Liver (tissue), 9 donors: ENCODE measurements around the gene PJA1. TPM values are rescaled to one million over a fixed set of nuclear protein-coding genes. Genes with fewer than 3 reads are reported as not detected.

Source experiments
- DNase-seq: peaks from one replicate; pipeline ENCODE4 v3.0.0-alpha.2; 2017; ENCODE audit warnings: low spot score
- H3K27ac ChIP-seq, 2 donors: one replicate each; pipeline ENCODE4 v1.7.0; 2013; ENCODE audit warnings: inconsistent platforms in 2 of 2, low read length in 2 of 2, control low read depth in 1 of 2, low read depth in 1 of 2, mild to moderate bottlenecking in 1 of 2
- H3K27me3 ChIP-seq, 4 donors: one replicate each; pipeline versions ENCODE4 v1.6.1 to v1.7.0; 2013; ENCODE audit warnings: low read length in 3 of 4, inconsistent platforms in 1 of 4, mild to moderate bottlenecking in 1 of 4, moderate library complexity in 1 of 4; ENCODE audit not compliant: control insufficient read depth in 4 of 4, insufficient read depth in 4 of 4
- H3K36me3 ChIP-seq, 4 donors: one replicate each; pipeline versions ENCODE4 v1.6.1 to v1.7.0; 2013; ENCODE audit warnings: low read length in 3 of 4, mild to moderate bottlenecking in 3 of 4, low read depth in 1 of 4, moderate library complexity in 1 of 4; ENCODE audit not compliant: control insufficient read depth in 4 of 4, insufficient read depth in 3 of 4
- H3K4me1 ChIP-seq, 4 donors: one replicate each; pipeline versions ENCODE4 v1.6.1 to v1.7.0; 2013; ENCODE audit warnings: low read length in 3 of 4, mild to moderate bottlenecking in 3 of 4, moderate library complexity in 1 of 4; ENCODE audit not compliant: control insufficient read depth in 4 of 4, insufficient read depth in 4 of 4
- H3K4me3 ChIP-seq, 3 donors: one replicate each; pipeline versions ENCODE4 v1.6.1 to v1.7.0; 2013; ENCODE audit warnings: low read length in 3 of 3, control low read depth in 1 of 3, low read depth in 1 of 3, mild to moderate bottlenecking in 1 of 3
- H3K9ac ChIP-seq, 2 donors: one replicate each; pipeline ENCODE4 v1.7.0; 2013; ENCODE audit warnings: low read length in 2 of 2, mild to moderate bottlenecking in 2 of 2, moderate library complexity in 2 of 2, control low read depth in 1 of 2, low read depth in 1 of 2
- H3K9me3 ChIP-seq, 4 donors: one replicate each; pipeline versions ENCODE4 v1.6.1 to v1.7.0; 2013; ENCODE audit warnings: low read length in 3 of 4; ENCODE audit not compliant: control insufficient read depth in 4 of 4
- EGR1 ChIP-seq, 2 donors: IDR thresholded peaks; 2 replicates each; pipeline ENCODE4 v1.6.1; 2016 to 2018; ENCODE audit warnings: antibody characterized with exemption in 2 of 2, low read depth in 2 of 2
- FOXA1 ChIP-seq: IDR thresholded peaks from 2 replicates; pipeline ENCODE4 v1.6.1; 2016; ENCODE audit warnings: antibody characterized with exemption
- FOXA2 ChIP-seq: IDR thresholded peaks from 2 replicates; pipeline ENCODE4 v1.6.1; 2016; ENCODE audit warnings: antibody characterized with exemption
- GABPA ChIP-seq, 2 donors: IDR thresholded peaks in 1 of 2; conservative IDR thresholded peaks in 1 of 2; 2 replicates each; pipeline ENCODE4 v1.6.1; 2016; ENCODE audit warnings: antibody characterized with exemption in 2 of 2, mild to moderate bottlenecking in 1 of 2, moderate library complexity in 1 of 2
- HNF4A ChIP-seq, 2 donors: conservative IDR thresholded peaks; 2 replicates each; pipeline ENCODE4 v1.6.1; 2016; ENCODE audit warnings: antibody characterized with exemption in 2 of 2, mild to moderate bottlenecking in 2 of 2
- HNF4G ChIP-seq: IDR thresholded peaks from 2 replicates; pipeline ENCODE4 v1.6.1; 2016; ENCODE audit warnings: antibody characterized with exemption
- JUND ChIP-seq, 2 donors: IDR thresholded peaks; 2 replicates each; pipeline ENCODE4 v1.6.1; 2016; ENCODE audit warnings: antibody characterized with exemption in 2 of 2
- MAX ChIP-seq: IDR thresholded peaks from 2 replicates; pipeline ENCODE4 v1.6.1; 2016; ENCODE audit warnings: antibody characterized with exemption
- NR2F2 ChIP-seq: IDR thresholded peaks from 2 replicates; pipeline ENCODE4 v1.6.1; 2016; ENCODE audit warnings: antibody characterized with exemption
- RAD21 ChIP-seq, 2 donors: IDR thresholded peaks; 2 replicates each; pipeline ENCODE4 v1.6.1; 2016; ENCODE audit warnings: antibody characterized with exemption in 2 of 2, mild to moderate bottlenecking in 2 of 2
- RXRA ChIP-seq, 2 donors: IDR thresholded peaks; 2 replicates each; pipeline ENCODE4 v1.6.1; 2017 to 2018; ENCODE audit warnings: antibody characterized with exemption in 2 of 2, mild to moderate bottlenecking in 1 of 2
- SP1 ChIP-seq: IDR thresholded peaks from 2 replicates; pipeline ENCODE4 v1.6.1; 2018; ENCODE audit warnings: antibody characterized with exemption, mild to moderate bottlenecking
- TAF1 ChIP-seq: conservative IDR thresholded peaks from 2 replicates; pipeline ENCODE4 v1.6.1; 2016; ENCODE audit warnings: antibody characterized with exemption, mild to moderate bottlenecking
- YY1 ChIP-seq: IDR thresholded peaks from 2 replicates; pipeline ENCODE4 v1.6.1; 2016; ENCODE audit warnings: antibody characterized with exemption, mild to moderate bottlenecking
- WGBS: extraction: QIAGEN DNeasy Blood & Tissue Kit; methylation state at CpG from one replicate; pipeline ENCODE4 v1.1.7; 2013; 5-methylcytosine and 5-hydroxymethylcytosine counted together
- polyA plus RNA-seq, 2 donors: library from polyadenylated mRNA; stranded (reverse) in 1 of 2; unstranded in 1 of 2; fragments of 200-250 nt in 1 of 2; fragments of >200 nt in 1 of 2; fragmentation: Nextera tagmentation in 1 of 2; extraction: Ambion mirVana in 1 of 2; gene quantifications; one replicate each; pipeline versions ENCODE4 v1.2.1 to v1.2.3, GENCODE V29; 2013 to 2015
- total RNA-seq, 2 donors: library from RNA; depleted of rRNA; stranded (reverse); fragments of >200 nt; gene quantifications; one replicate each; pipeline ENCODE4 v1.2.3, GENCODE V29; 2014
- TF ChIP-seq, protein P1 (sequence below): fragments of 150-350 bp; IDR thresholded peaks from 2 replicates; pipeline ENCODE4 v1.5.1; 2017; ENCODE audit warnings: improper control_type of control experiment, low read depth, low read length; ENCODE audit not compliant: missing input control
- TF ChIP-seq, protein P2 (sequence below): IDR thresholded peaks from 2 replicates; pipeline ENCODE4 v1.6.1; 2016; ENCODE audit warnings: antibody characterized with exemption
- TF ChIP-seq, protein P3 (sequence below): IDR thresholded peaks from 2 replicates; pipeline ENCODE4 v1.6.1; 2016; ENCODE audit warnings: antibody characterized with exemption, mild to moderate bottlenecking
- TF ChIP-seq, protein P4 (sequence below): IDR thresholded peaks from 2 replicates; pipeline ENCODE4 v1.6.1; 2016; ENCODE audit warnings: antibody characterized with exemption
- donor health status: healthy.
- donor health status: healthy.
- donor health status: healthy.
- donor health status: healthy.
- donor health status: healthy.

The PJA1 gene
- total and polyA plus RNA-seq, 4 donors = 4.6 to 6.0 (median 5.0) TPM

DNA sequence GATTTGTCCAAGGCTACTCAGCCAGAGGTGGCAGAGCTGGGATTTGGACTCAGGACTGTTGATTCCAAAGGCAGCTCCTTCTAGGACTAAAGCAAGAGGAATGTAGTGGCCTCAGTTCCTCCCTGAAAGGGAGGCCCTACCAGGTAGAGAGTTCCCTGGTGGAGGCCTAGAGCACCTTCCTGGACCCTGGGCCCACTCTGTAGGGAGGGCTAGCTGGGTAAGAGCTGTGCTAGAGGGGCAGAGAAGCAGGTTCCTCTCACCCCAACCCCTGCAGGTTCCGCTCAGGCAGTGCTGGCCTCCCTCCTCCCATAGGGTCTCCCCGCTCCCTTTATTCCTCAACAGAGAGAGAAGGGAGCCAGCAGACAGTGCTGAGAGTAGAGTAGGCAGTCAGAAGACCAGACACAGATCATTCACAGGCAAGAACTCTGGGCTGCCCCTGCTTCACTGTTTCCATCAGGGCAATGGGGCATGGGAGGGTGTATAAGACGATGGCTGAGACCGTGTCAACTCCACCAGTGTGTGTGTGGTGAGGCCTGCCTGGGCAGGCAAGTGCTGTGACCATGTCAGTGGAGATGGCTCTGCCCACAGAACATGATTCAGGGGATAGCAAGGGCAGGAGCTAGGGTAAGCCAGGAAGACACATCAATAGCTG is 12.4 kb upstream of the PJA1 start (continued):
- TF ChIP-seq, protein P1, sequence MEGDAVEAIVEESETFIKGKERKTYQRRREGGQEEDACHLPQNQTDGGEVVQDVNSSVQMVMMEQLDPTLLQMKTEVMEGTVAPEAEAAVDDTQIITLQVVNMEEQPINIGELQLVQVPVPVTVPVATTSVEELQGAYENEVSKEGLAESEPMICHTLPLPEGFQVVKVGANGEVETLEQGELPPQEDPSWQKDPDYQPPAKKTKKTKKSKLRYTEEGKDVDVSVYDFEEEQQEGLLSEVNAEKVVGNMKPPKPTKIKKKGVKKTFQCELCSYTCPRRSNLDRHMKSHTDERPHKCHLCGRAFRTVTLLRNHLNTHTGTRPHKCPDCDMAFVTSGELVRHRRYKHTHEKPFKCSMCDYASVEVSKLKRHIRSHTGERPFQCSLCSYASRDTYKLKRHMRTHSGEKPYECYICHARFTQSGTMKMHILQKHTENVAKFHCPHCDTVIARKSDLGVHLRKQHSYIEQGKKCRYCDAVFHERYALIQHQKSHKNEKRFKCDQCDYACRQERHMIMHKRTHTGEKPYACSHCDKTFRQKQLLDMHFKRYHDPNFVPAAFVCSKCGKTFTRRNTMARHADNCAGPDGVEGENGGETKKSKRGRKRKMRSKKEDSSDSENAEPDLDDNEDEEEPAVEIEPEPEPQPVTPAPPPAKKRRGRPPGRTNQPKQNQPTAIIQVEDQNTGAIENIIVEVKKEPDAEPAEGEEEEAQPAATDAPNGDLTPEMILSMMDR = no peak
- no peak for TF ChIP-seq HNF4A (conservative IDR thresholded peaks at IDR 0.05)
- no peak for TF ChIP-seq MAX
- no peak for TF ChIP-seq SP1
- TF ChIP-seq JUND (IDR thresholded peaks at IDR 0.05) = no peak
- no peak for TF ChIP-seq RAD21 (IDR thresholded peaks at IDR 0.05)
- no peak for TF ChIP-seq NR2F2

- Histone ChIP-seq H3K27ac (no peak overlapping the region), H3K9ac (no peak overlapping the region), H3K36me3 (no peaks in the 10 kb centered on the region), H3K9me3 (peaks cover 0 to 4% (median 1%) of the 10 kb centered on the region in 4 donors), H3K4me1 (no peaks in the 10 kb centered on the region), H3K4me3 (no peak overlapping the region), H3K27me3 (no peaks in the 10 kb centered on the region)
- TF ChIP-seq NR2F2 (no peak), MAX (no peak), FOXA1 (no peak), HNF4G (no peak), SP1 (no peak), FOXA2 (no peak), EGR1 (IDR thresholded peaks at IDR 0.05; ENCODE audit: low read depth in 2 of 2) (no peak), RXRA (IDR thresholded peaks at IDR 0.05) (no peak), HNF4A (conservative IDR thresholded peaks at IDR 0.05) (no peak), GABPA (IDR thresholded peaks at IDR 0.05 in 1 of 2, conservative IDR thresholded peaks at IDR 0.05 in 1 of 2) (no peak), JUND (IDR thresholded peaks at IDR 0.05) (no peak), YY1 (no peak), RAD21 (IDR thresholded peaks at IDR 0.05) (no peak), TAF1 (no peak)
- TF ChIP-seq, protein P2, sequence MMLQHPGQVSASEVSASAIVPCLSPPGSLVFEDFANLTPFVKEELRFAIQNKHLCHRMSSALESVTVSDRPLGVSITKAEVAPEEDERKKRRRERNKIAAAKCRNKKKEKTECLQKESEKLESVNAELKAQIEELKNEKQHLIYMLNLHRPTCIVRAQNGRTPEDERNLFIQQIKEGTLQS = no peak
- TF ChIP-seq, protein P3, sequence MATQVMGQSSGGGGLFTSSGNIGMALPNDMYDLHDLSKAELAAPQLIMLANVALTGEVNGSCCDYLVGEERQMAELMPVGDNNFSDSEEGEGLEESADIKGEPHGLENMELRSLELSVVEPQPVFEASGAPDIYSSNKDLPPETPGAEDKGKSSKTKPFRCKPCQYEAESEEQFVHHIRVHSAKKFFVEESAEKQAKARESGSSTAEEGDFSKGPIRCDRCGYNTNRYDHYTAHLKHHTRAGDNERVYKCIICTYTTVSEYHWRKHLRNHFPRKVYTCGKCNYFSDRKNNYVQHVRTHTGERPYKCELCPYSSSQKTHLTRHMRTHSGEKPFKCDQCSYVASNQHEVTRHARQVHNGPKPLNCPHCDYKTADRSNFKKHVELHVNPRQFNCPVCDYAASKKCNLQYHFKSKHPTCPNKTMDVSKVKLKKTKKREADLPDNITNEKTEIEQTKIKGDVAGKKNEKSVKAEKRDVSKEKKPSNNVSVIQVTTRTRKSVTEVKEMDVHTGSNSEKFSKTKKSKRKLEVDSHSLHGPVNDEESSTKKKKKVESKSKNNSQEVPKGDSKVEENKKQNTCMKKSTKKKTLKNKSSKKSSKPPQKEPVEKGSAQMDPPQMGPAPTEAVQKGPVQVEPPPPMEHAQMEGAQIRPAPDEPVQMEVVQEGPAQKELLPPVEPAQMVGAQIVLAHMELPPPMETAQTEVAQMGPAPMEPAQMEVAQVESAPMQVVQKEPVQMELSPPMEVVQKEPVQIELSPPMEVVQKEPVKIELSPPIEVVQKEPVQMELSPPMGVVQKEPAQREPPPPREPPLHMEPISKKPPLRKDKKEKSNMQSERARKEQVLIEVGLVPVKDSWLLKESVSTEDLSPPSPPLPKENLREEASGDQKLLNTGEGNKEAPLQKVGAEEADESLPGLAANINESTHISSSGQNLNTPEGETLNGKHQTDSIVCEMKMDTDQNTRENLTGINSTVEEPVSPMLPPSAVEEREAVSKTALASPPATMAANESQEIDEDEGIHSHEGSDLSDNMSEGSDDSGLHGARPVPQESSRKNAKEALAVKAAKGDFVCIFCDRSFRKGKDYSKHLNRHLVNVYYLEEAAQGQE = no peak
- TF ChIP-seq, protein P1 = no peak
- TF ChIP-seq, protein P4, sequence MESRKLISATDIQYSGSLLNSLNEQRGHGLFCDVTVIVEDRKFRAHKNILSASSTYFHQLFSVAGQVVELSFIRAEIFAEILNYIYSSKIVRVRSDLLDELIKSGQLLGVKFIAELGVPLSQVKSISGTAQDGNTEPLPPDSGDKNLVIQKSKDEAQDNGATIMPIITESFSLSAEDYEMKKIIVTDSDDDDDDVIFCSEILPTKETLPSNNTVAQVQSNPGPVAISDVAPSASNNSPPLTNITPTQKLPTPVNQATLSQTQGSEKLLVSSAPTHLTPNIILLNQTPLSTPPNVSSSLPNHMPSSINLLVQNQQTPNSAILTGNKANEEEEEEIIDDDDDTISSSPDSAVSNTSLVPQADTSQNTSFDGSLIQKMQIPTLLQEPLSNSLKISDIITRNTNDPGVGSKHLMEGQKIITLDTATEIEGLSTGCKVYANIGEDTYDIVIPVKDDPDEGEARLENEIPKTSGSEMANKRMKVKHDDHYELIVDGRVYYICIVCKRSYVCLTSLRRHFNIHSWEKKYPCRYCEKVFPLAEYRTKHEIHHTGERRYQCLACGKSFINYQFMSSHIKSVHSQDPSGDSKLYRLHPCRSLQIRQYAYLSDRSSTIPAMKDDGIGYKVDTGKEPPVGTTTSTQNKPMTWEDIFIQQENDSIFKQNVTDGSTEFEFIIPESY = no peak
- 83% methylated on average over 3 of the region's 3 CpGs for WGBS
- DNase-seq = no peak
Measured at GRCh38 chrX:69176053-69176452, 10.8 kb upstream of the PJA1 start.
